HUES64 (cell line): ENCODE results near the gene DSG2.
"Not testable (repeated sequence)": the region's sequence is repeated elsewhere in the genome, so short reads cannot be mapped to it uniquely, and the experiment has no call there.

Source experiments
- H3K27ac ChIP-seq: 2 replicates; pipeline ENCODE4 v1.7.0; 2013; ENCODE audit warnings: low read depth, low read length, inconsistent platforms
- H3K27me3 ChIP-seq: 2 replicates; pipeline ENCODE4 v1.6.1; 2013; ENCODE audit warnings: mild to moderate bottlenecking, low read length; ENCODE audit not compliant: insufficient read depth
- H3K36me3 ChIP-seq: 2 replicates; pipeline ENCODE4 v1.6.1; 2013; ENCODE audit warnings: mild to moderate bottlenecking, low read length; ENCODE audit not compliant: insufficient read depth
- H3K4me1 ChIP-seq: 2 replicates; pipeline ENCODE4 v1.6.1; 2013; ENCODE audit warnings: mild to moderate bottlenecking, low read length, moderate library complexity; ENCODE audit not compliant: insufficient read depth
- H3K4me3 ChIP-seq: 2 replicates; pipeline ENCODE4 v1.5.1; 2013; ENCODE audit warnings: mild to moderate bottlenecking, low read length, moderate library complexity
- H3K9ac ChIP-seq: 2 replicates; pipeline ENCODE4 v1.6.1; 2013; ENCODE audit warnings: mild to moderate bottlenecking, low read depth, low read length
- H3K9me3 ChIP-seq: 2 replicates; pipeline ENCODE4 v1.6.1; 2013; ENCODE audit warnings: low read depth, low read length; ENCODE audit not compliant: insufficient read depth
- WGBS: fragments of 150-250, 120-280 bp; methylation state at CpG from one replicate; pipeline ENCODE4 v1.1.7; 2013; ENCODE audit warnings: missing lambda C conversion rate; 5-methylcytosine and 5-hydroxymethylcytosine counted together

The DSG2 gene

GRCh38 chr18:31489311-31489710 is 8.7 kb upstream of the DSG2 start:
- H3K36me3 ChIP-seq, result no peaks in the 10 kb centered on the region
- H3K27me3 ChIP-seq, result no peaks in the 10 kb centered on the region
- no peak overlapping the region for H3K4me3 ChIP-seq
- H3K9me3 ChIP-seq, result no peaks in the 10 kb centered on the region
- H3K9ac ChIP-seq, result no peak overlapping the region
- WGBS, result 94% methylated on average over 1 of the region's 1 CpG
- H3K4me1 ChIP-seq, result peaks cover 9% of the 10 kb centered on the region
- no peak overlapping the region for H3K27ac ChIP-seq

- 97% methylated on average over 1 of the region's 1 CpG for WGBS
- H3K27ac ChIP-seq, result no peak overlapping the region
Measured at GRCh38 chr18:31490387-31490786, 7.6 kb upstream of the DSG2 start.

GRCh38 chr18:31490833-31491232 is 7.1 kb upstream of the DSG2 start:
- H3K27me3 ChIP-seq, result no peaks in the 10 kb centered on the region
- peaks cover 9% of the 10 kb centered on the region for H3K4me1 ChIP-seq
- H3K9me3 ChIP-seq, result no peaks in the 10 kb centered on the region
- no peak overlapping the region for H3K4me3 ChIP-seq
- no peaks in the 10 kb centered on the region for H3K36me3 ChIP-seq
- H3K27ac ChIP-seq, result no peak overlapping the region
- no peak overlapping the region for H3K9ac ChIP-seq

More at GRCh38 chr18:31490387-31490786, 7.6 kb upstream of the DSG2 start:
- H3K4me3 ChIP-seq, result no peak overlapping the region
- no peaks in the 10 kb centered on the region for H3K27me3 ChIP-seq
- no peak overlapping the region for H3K9ac ChIP-seq
- H3K9me3 ChIP-seq, result no peaks in the 10 kb centered on the region
- no peaks in the 10 kb centered on the region for H3K36me3 ChIP-seq
- H3K4me1 ChIP-seq, result peaks cover 9% of the 10 kb centered on the region

DNA sequence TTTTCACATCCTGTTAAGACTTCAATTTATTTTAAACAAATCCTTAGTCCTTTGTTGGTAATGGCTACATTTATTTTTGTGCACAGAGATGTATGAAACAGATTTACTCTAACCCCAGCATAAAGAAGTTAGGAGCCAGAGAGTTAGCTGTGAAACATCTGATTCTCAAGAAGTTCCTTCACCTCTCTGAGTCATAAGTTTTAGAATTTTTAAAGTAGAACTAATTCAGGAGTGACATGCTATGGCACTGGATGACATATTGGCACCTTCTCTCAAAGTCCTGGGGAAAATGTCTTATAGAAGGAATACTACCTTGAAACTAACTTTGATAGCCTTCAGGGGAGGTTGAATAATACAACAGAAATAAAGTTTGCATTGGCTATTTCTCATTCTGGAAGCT is 6.4 kb upstream of the DSG2 start:
- Histone ChIP-seq H3K27me3 (peaks cover 5% of the 10 kb centered on the region; the same call in 1 of the 2 replicates), H3K27ac (no peak overlapping the region), H3K4me1 (peaks cover 9% of the 10 kb centered on the region), H3K9ac (no peak overlapping the region), H3K4me3 (no peak overlapping the region), H3K36me3 (no peaks in the 10 kb centered on the region), H3K9me3 (no peaks in the 10 kb centered on the region)

DNA sequence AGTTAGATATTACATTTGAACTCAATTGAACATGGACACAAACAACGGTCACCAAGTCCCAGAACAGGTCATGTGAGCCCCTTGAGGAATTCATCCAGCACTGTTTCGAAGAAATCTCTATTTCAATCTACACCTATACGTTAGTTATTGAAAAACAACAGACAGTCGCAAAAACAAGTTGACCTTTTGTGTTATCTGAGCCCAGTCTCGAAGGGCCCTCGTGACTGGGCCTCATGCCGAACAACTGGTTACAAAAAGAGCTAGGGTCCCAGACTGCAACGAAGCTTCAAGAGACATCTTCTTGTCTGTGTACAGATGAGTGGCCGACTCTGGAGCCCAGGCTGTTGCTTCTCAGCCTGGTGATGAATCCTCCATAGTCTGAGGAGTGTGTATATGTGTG is 5.3 kb upstream of the DSG2 start:
- Histone ChIP-seq H3K4me1 (peaks cover 7% of the 10 kb centered on the region; the same call in 1 of the 2 replicates), H3K4me3 (no peak overlapping the region), H3K36me3 (no peaks in the 10 kb centered on the region), H3K27me3 (peaks cover 16% of the 10 kb centered on the region; the same call in 1 of the 2 replicates), H3K9me3 (no peaks in the 10 kb centered on the region), H3K27ac (no peak overlapping the region), H3K9ac (no peak overlapping the region)
- WGBS, result 93% methylated on average over 9 of the region's 9 CpGs

DNA sequence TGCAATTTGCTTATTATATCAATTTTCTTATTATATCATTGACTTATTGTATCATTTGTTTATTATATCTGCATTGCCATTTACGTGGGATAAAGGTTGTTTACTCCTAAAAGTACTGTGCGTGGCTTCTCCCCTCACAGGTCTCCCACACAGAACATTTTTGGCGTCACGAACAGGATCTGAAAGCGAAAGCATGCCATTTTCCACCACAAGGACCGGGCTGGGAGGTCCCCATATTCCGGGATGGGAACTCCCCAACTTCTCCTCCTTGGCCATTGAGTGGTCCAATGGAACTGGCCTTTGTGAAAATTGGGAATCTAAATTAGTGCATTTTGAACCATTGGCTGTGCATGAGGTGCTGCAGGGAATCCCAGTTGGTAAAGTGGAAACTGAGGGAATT is 4.8 kb upstream of the DSG2 start:
- no peak overlapping the region for H3K4me3 ChIP-seq

DNA sequence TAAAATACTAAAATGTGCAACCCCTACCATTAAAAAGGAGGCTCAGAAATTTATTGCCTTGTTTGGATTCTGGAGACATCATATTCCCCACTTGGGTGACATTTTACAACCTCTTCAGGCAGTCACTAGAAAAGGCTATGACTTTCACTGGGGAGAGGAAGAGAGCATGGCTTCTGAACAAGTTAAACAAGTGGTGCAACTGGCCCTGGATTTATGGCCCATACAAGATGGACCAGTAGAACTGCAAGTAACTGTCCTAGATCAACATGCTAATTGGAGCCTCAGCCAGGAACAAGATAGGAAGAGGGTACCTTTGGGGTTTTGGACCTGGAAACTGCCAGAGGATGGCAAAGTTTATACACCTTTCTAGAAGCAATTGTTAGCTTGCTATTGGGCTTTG is 4.0 kb upstream of the DSG2 start:
- Histone ChIP-seq H3K27ac (no peak overlapping the region), H3K4me3 (no peak overlapping the region), H3K36me3 (no peaks in the 10 kb centered on the region), H3K27me3 (peaks cover 16% of the 10 kb centered on the region; the same call in 1 of the 2 replicates), H3K9me3 (no peaks in the 10 kb centered on the region), H3K4me1 (peaks cover 7% of the 10 kb centered on the region; the same call in 1 of the 2 replicates), H3K9ac (no peak overlapping the region)

More for the DNA sequence above, 4.8 kb upstream of the DSG2 start:
- H3K9ac ChIP-seq, result no peak overlapping the region
- no peaks in the 10 kb centered on the region for H3K36me3 ChIP-seq
- peaks cover 16% of the 10 kb centered on the region; the same call in 1 of the 2 replicates for H3K27me3 ChIP-seq
- 92% methylated on average over 7 of the region's 7 CpGs for WGBS
- no peak overlapping the region for H3K27ac ChIP-seq
- H3K9me3 ChIP-seq, result no peaks in the 10 kb centered on the region
- H3K4me1 ChIP-seq, result peaks cover 7% of the 10 kb centered on the region; the same call in 1 of the 2 replicates

DNA sequence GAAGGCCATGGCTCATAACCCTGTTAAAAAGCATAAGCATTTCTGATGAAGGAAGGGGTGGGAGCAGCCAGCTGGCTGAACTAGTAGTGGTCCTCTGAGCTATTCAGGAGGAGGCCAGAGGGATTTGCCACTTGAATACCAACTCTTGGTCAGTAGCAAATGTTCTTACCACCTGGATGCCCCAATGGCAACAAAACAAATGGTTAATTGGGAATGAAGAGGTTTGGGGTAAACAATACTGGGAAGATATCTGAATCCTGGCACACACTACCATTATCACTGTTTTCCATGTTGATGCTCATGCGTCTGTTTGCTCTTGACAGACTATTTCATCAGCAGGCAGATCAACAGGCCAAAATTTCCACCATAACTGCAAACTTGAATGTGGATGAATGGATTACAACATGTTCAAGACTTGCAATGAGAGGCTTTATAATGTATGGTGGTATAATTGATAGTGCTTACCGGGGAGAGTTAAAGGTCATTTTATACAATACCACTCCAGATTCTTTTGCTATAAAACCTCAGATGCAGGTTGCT is 3.2 kb upstream of the DSG2 start:
- 92% methylated on average over 1 of the region's 2 CpGs for WGBS

GRCh38 chr18:31497404-31497835 is 557 bp upstream of the DSG2 start:
- Histone ChIP-seq H3K9ac (peak overlapping the region; percentile 98), H3K4me3 (peak overlapping the region; percentile 100), H3K36me3 (no peaks in the 10 kb centered on the region), H3K27ac (peak overlapping the region; percentile 91), H3K4me1 (peaks cover 25% of the 10 kb centered on the region), H3K9me3 (no peaks in the 10 kb centered on the region), H3K27me3 (peaks cover 16% of the 10 kb centered on the region; the same call in 1 of the 2 replicates)
- 3% methylated on average over 24 of the region's 25 CpGs for WGBS

More for the DNA sequence above, 3.2 kb upstream of the DSG2 start:
- not testable (repeated sequence) for H3K9me3 ChIP-seq, H3K9ac ChIP-seq, H3K36me3 ChIP-seq, H3K27ac ChIP-seq, H3K4me3 ChIP-seq
- H3K4me1 ChIP-seq, result peaks cover 11% of the 10 kb centered on the region
- H3K27me3 ChIP-seq, result peaks cover 16% of the 10 kb centered on the region; the same call in 1 of the 2 replicates

DNA sequence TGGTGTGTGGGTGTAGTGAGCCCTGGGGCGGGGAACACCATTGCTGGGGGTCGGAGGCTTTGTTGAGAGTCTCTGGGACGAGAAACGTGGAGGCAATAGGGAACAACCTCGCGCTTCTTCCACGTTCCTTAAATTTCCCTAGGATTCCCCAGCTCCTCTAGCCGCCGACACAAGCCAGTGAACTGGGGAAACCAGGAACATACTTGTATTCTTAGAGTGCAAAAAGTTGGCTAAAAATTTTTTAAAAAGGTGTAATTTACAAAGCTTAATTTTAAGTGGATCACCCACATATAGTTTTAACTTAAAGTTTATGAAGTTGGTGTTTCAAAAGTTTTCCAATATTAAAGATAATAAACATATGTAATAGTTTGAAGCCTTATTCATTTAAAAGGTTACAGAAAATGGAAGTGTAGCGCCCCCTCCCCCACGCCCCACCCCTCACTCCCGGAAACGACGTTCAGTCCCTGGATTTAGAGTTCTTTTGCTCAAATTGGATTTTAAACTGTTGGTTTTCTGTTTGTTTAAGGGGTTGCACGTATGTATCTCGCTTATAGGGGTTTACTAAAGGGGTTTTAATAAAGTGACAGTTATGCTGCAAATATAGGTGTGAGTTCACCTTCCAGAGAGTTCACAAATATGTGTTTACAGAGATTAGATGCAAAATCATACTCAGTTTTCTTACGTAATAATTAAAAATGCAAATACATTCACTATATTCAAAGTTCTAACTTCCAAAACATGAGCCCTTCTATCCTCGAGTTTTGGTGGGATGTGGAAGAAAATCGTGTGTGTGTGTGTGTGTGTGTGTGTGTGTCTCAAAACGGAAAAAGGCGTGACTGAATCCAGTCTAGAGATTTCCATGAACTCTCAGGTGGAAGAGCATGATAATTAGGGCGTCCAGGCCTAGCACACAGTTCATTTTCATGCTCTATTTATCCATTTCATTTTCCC is 872 bp downstream of the DSG2 start:
- WGBS, result 2% methylated on average over 18 of the region's 22 CpGs
- Histone ChIP-seq H3K9me3 (no peaks in the 10 kb centered on the region), H3K27me3 (peaks cover 16% of the 10 kb centered on the region; the same call in 1 of the 2 replicates), H3K27ac (peak overlapping the region; percentile 91), H3K36me3 (no peaks in the 10 kb centered on the region), H3K4me1 (peaks cover 25% of the 10 kb centered on the region), H3K4me3 (peak overlapping the region; percentile 100), H3K9ac (peak overlapping the region; percentile 98)

GRCh38 chr18:31500051-31500688 is 2.2 kb downstream of the DSG2 start:
- H3K4me3 ChIP-seq, result peak overlapping the region; percentile 100
- no peak overlapping the region for H3K9ac ChIP-seq
- H3K27ac ChIP-seq, result no peak overlapping the region
- WGBS, result 71% methylated on average over 6 of the region's 6 CpGs
- H3K9me3 ChIP-seq, result no peaks in the 10 kb centered on the region
- no peaks in the 10 kb centered on the region for H3K36me3 ChIP-seq
- peaks cover 25% of the 10 kb centered on the region for H3K4me1 ChIP-seq
- peaks cover 16% of the 10 kb centered on the region; the same call in 1 of the 2 replicates for H3K27me3 ChIP-seq
